Activated T-cell treated with anti-CD3 and anti-CD28 coated beads for 24 hours (primary cell): ENCODE results near the gene TNPO3.
"Not testable (repeated sequence)": the region's sequence is repeated elsewhere in the genome, so short reads cannot be mapped to it uniquely, and the experiment has no call there.

ENCODE experiments used
- DNase-seq: peaks from one replicate; pipeline ENCODE4 v3.0.0-alpha.2; 2020; ENCODE audit warnings: low read depth

Gene TNPO3

GRCh38 chr7:129069021-129069420 lies 14.1 kb upstream of the TNPO3 start:
- no peak for DNase-seq

- DNase-seq, result no peak
Observed at GRCh38 chr7:129067943-129068548, 13.1 kb upstream of the TNPO3 start.

GRCh38 chr7:129067132-129067561 lies 12.2 kb upstream of the TNPO3 start:
- DNase-seq, result not testable (repeated sequence)

- no peak for DNase-seq
Observed at GRCh38 chr7:129066290-129067131, 11.6 kb upstream of the TNPO3 start.

- DNase-seq, result no peak
Observed at GRCh38 chr7:129055861-129056464, 1.1 kb upstream of the TNPO3 start.

- no peak for DNase-seq
Observed at GRCh38 chr7:129055294-129055816, 444 bp upstream of the TNPO3 start.

- no peak for DNase-seq
Observed at GRCh38 chr7:129053938-129054437, 923 bp downstream of the TNPO3 start.

GRCh38 chr7:129052441-129052840 lies 2.5 kb downstream of the TNPO3 start:
- DNase-seq, result no peak

GRCh38 chr7:129051459-129051858 lies 3.5 kb downstream of the TNPO3 start:
- not testable (repeated sequence) for DNase-seq

GRCh38 chr7:129047761-129048160 lies 7.2 kb downstream of the TNPO3 start:
- no peak for DNase-seq

GRCh38 chr7:129045682-129046081 lies 9.2 kb downstream of the TNPO3 start:
- DNase-seq, result no peak

GRCh38 chr7:129043012-129043411 lies 11.9 kb downstream of the TNPO3 start:
- no peak for DNase-seq

- no peak for DNase-seq
Observed at GRCh38 chr7:129041142-129042085, 13.5 kb downstream of the TNPO3 start.

GRCh38 chr7:129038468-129038867 lies 16.4 kb downstream of the TNPO3 start:
- DNase-seq, result not testable (repeated sequence)

GRCh38 chr7:129037585-129037984 lies 17.3 kb downstream of the TNPO3 start:
- no peak for DNase-seq

GRCh38 chr7:129032017-129032416 lies 22.9 kb downstream of the TNPO3 start:
- DNase-seq, result no peak

- no peak for DNase-seq
Observed at GRCh38 chr7:129030440-129030839, 24.5 kb downstream of the TNPO3 start.

- no peak for DNase-seq
Observed at GRCh38 chr7:129024125-129024524, 30.8 kb downstream of the TNPO3 start.

- no peak for DNase-seq
Observed at GRCh38 chr7:129021656-129022055, 33.3 kb downstream of the TNPO3 start.

- no peak for DNase-seq
Observed at GRCh38 chr7:129017933-129018538, 36.9 kb downstream of the TNPO3 start.

GRCh38 chr7:129017264-129017663 lies 37.6 kb downstream of the TNPO3 start:
- DNase-seq, result no peak
